ENCODE measurements around the gene TESMIN. TPM values are rescaled to one million over a fixed set of nuclear protein-coding genes. Genes with fewer than 3 reads are reported as not detected.

The TESMIN gene
- total RNA-seq: 2.1 TPM

GRCh38 chr11:68751331-68751856 is at the start of gene TESMIN:
Gene TESMIN, minus strand, starts transcription at chr11:68751520. Its CDS starts 860 bp downstream, at chr11:68750660.

GRCh38 chr11:68684385-68685356 is 66.6 kb downstream of the TESMIN start, which contains the start of gene GAL:
Gene GAL, plus strand, starts transcription at chr11:68684544. Its CDS starts 380 bp downstream, at chr11:68684924.

Other genes starting within 250 kb of the TESMIN start
- not detected for gene GAL, start 67.0 kb downstream of the TESMIN start, total RNA-seq
- gene CPT1A, start 90.4 kb upstream of the TESMIN start, total RNA-seq: 34.4 TPM
- gene MRPL21, start 152.3 kb upstream of the TESMIN start, total RNA-seq: 33.3 TPM
- 18.7 TPM for gene IGHMBP2, start 152.4 kb upstream of the TESMIN start, total RNA-seq
- not detected for gene MRGPRD, start 229.5 kb upstream of the TESMIN start, total RNA-seq